Endometrial microvascular endothelial cells (primary cell): ENCODE data around the gene PARD6G. TPM values are rescaled to one million over a fixed set of nuclear protein-coding genes. Genes with fewer than 3 reads are reported as not detected.
"Not testable (repeated sequence)": the region's sequence is repeated elsewhere in the genome, so short reads cannot be mapped to it uniquely, and the experiment has no call there.

ENCODE experiments used
- in situ Hi-C: cut with HindIII; loops from 2 replicates; pipeline ENCODE4 v1.10.0; 2017; ENCODE audit warnings: low sequenced_read_pairs, low pct_unique_long_range_greater_than_20kb; ENCODE audit errors: inconsistent ontology term
- total RNA-seq: library from RNA; depleted of rRNA; stranded (reverse); fragments of >200 nt; gene quantifications from one replicate; pipeline ENCODE4 v1.2.3, GENCODE V29; 2015; ENCODE audit errors: inconsistent ontology term

Gene PARD6G
- total RNA-seq, 1 donor from 2014 or later, result not detected

GRCh38 chr18:80164727-80165355 lies 82.5 kb downstream of the PARD6G start:
- in situ Hi-C loops, result not testable (repeated sequence)

DNA sequence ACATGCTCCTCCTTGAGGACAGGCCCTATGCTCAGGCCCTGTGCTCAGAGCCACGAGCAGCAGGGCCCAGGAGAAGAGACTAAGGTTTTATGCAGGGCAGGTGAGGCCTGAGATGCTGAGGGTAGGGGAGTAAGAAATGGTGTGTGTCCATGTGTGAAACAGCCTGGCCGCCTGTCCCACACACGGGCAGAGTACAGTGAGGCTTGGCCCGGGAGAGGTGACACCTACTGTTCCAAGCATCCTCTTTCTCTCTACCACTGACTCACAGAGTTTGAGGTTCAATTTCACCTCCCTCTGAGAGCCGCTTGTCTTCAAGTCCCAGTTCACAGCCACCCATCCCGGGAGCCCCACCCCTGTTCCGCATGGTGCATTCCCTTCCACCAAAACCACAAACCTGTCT lies 84.1 kb downstream of the PARD6G start:
- in situ Hi-C loops, result no loop called here

GRCh38 chr18:80161781-80162417 lies 85.4 kb downstream of the PARD6G start:
- in situ Hi-C loops, result no loop called here

- in situ Hi-C loops, result no loop called here
Observed at GRCh38 chr18:80159713-80160636, 87.3 kb downstream of the PARD6G start.

- in situ Hi-C loops, result no loop called here
Observed at GRCh38 chr18:80158365-80158764, 88.9 kb downstream of the PARD6G start.

DNA sequence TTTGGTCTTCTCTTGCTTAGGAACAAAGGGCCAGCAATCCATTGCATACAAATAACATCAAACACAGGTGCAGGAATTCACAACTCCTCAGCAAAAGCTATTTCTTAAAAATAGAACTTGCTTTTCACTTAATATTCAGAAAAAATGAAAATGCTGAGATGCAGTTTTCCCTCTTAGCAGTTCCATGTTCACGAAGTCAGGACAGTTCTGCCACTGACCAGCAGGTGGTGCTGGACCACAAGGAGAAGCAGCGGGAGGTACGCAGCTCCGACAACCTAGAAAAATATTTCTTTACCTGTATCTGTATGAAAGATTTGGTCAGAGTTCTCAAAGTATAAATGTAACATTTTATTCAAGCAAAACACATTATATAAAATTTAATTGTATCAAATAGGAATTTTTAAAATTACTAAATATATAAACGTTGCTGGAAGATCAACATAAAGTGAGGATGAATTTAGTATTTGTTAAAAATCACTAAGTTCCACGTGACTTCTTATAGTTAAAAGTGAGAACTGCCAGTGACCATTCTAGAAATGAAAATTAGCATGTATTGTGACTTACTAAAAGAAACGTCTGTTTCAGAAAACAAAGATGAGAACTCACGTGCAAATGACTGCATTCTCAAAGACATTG lies 89.5 kb downstream of the PARD6G start:
- in situ Hi-C loops, result no loop called here

- in situ Hi-C loops, result no loop called here
Observed at GRCh38 chr18:80154293-80154692, 93.0 kb downstream of the PARD6G start.

DNA sequence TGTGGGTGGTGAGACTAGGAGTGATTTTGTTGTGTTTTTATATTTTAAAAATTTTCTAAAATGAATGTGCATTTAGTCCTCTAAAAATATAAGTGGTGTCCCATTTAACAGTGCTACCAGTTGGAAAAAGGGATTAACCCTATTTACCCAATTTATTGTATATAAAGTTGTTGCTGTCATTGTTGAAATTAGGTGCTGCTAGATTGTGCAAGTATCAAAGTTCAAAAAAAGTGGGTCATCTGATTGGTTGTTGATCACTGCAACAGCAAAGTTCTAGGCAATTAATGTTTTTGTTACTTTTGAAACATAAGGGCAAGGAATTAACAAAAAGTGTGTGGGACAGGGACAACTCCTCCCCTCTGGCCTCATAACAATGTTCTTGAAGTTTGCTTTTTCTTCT lies 97.6 kb downstream of the PARD6G start:
- in situ Hi-C loops, result no loop called here

GRCh38 chr18:80148326-80149199 lies 98.8 kb downstream of the PARD6G start:
- in situ Hi-C loops, result no loop called here

- in situ Hi-C loops, result no loop called here
Observed at GRCh38 chr18:80147418-80148325, 99.6 kb downstream of the PARD6G start.

GRCh38 chr18:80147037-80147417 lies 100.3 kb downstream of the PARD6G start:
- in situ Hi-C loops, result no loop called here

DNA sequence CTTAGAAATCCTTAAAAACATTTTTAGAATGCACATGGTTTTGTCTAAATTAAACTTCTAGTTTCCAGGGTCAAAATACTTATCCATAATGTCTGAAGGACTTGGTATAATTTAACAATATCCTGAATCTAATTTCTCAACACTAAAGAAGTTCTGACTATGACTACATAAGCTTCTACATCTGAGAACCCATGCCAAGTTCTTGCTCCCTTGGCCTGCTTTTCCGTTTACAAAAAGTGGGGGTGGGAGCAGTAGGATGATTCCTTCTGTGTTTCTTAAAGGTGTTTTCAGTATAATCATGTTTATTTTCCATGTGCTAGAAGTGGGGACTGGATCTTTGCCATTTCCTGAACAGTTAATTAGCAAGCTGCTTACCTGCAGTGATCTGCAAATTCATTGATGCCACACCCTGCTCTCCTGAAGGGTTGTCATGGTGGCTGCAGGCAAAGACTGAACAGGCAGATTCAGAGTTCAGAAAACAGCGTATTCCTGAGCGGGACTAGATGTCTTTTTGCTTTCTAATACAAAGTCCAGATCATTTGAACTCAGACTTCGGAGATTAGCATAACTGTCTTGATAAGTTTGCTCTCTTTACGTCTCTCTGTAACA lies 102.0 kb downstream of the PARD6G start:
- in situ Hi-C loops, result no loop called here

DNA sequence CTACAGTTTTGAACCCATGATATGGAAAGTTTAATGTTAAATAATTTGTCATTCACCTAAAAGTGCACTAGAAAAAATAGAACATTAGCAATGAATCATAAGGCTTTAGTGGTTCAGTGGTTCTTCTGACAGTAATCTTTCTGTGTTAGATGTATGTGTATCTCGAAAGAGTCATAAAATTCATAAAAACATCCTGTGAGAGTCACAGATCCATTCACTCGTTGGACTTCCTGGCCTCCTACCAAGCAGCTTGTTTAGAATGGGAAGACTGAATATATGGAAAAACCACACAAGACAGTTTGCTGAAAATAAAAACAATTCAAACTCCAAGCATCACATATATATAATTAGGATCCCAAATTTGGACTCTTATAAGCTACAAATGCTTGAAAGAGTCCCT lies 103.4 kb downstream of the PARD6G start:
- in situ Hi-C loops, result no loop called here

DNA sequence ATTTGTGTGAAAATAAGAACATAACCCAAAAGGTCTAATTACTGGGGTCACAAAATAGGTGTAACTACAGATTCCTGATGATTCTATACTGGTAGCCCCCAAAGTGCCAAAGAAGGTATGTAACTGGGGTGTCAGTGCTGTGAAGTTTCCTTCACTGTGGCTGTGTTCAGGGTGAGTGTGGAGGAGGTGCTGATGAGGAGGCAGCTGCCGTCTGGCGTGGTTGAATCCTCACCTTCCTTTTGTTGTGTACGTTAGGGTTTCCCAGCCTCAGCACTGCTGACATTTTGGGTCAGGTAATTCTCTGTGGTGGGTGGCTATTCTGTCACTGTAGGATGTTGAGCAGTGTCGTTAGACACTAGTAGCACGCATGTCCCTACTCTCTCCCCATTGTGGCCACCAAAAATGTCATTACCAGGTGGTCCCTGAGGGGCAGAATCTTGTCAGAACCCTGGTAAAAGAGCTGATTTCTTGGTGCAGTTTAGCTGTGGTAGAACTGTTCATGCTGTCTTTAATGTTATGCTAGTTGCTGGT lies 106.8 kb downstream of the PARD6G start:
- in situ Hi-C loops, result no loop called here

DNA sequence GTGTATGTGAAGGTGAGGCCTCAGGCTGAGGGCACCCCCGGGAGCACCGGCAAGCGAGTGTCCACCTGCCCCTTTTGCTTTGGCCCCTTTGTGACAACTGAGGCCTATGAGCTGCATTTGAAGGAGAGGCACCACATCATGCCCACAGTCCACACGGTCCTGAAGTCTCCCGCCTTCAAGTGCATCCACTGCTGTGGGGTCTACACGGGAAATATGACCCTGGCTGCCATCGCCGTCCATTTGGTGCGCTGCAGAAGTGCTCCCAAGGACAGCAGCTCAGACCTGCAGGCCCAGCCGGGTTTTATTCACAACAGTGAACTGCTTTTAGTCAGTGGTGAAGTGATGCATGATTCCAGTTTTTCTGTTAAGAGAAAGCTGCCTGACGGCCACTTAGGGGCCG lies 109.3 kb downstream of the PARD6G start:
- in situ Hi-C loops, result no loop called here

DNA sequence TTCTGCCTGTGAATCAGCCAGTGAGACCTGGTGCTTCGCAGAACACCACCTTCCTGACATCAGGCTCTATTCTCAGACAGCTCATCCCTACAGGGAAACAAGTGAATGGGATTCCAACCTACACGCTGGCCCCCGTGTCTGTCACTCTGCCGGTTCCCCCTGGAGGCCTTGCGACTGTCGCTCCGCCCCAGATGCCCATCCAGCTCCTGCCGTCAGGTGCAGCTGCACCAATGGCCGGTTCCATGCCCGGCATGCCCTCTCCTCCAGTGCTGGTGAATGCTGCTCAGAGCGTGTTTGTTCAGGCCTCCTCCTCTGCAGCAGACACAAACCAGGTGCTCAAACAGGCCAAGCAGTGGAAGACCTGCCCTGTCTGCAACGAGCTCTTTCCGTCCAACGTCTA lies 110.2 kb downstream of the PARD6G start:
- in situ Hi-C loops, result no loop called here

DNA sequence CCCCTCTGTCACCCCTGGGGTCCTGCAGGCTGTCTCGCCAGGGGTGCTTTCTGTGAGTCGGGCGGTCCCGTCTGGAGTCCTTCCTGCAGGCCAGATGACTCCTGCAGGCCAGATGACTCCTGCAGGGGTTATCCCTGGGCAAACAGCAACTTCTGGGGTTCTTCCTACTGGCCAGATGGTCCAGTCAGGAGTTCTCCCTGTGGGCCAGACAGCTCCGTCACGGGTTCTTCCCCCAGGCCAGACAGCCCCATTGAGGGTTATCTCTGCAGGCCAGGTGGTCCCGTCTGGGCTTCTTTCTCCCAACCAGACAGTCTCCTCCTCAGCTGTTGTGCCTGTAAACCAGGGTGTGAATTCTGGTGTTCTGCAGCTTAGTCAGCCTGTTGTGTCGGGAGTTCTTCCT lies 110.6 kb downstream of the PARD6G start:
- in situ Hi-C loops, result no loop called here
